ENCODE results near the gene SEC14L5.
A peak's percentile ranks its signal among the peaks of the same experiment; 100 is the strongest.
"Not testable (repeated sequence)": the region's sequence is repeated elsewhere in the genome, so short reads cannot be mapped to it uniquely, and the experiment has no call there.

Gene SEC14L5

GRCh38 chr16:5041600-5042133 is 83.5 kb downstream of the SEC14L5 start:
- TF ChIP-seq POLR2A (IDR thresholded peaks at IDR 0.05; ENCODE audit: extremely low read depth, insufficient read length), result no peak
- no peak for TF ChIP-seq MAX (IDR thresholded peaks at IDR 0.05; ENCODE audit: low read depth, low read length)
- no peak for TF ChIP-seq MYC (IDR thresholded peaks at IDR 0.05; ENCODE audit: low read depth, low read length)
- TF ChIP-seq CTCF (IDR thresholded peaks at IDR 0.05; ENCODE audit: low read depth, low read length), result no peak
- no peak for DNase-seq (ENCODE audit: low read depth)
- no peak overlapping the region for H3K4me3 ChIP-seq (ENCODE audit: low read depth, low read length)

GRCh38 chr16:5042574-5043171 is 84.5 kb downstream of the SEC14L5 start:
- H3K4me3 ChIP-seq (ENCODE audit: low read depth, low read length), result no peak overlapping the region
- no peak for TF ChIP-seq POLR2A (IDR thresholded peaks at IDR 0.05; ENCODE audit: extremely low read depth, insufficient read length)
- TF ChIP-seq CTCF (IDR thresholded peaks at IDR 0.05; ENCODE audit: low read depth, low read length), result peak; percentile 28
- TF ChIP-seq MAX (IDR thresholded peaks at IDR 0.05; ENCODE audit: low read depth, low read length), result no peak
- TF ChIP-seq MYC (IDR thresholded peaks at IDR 0.05; ENCODE audit: low read depth, low read length), result no peak
- peak; percentile 51 for DNase-seq (ENCODE audit: low read depth)

GRCh38 chr16:5044011-5044540 is 85.9 kb downstream of the SEC14L5 start:
- TF ChIP-seq CTCF (IDR thresholded peaks at IDR 0.05; ENCODE audit: low read depth, low read length) (no peak), POLR2A (IDR thresholded peaks at IDR 0.05; ENCODE audit: extremely low read depth, insufficient read length) (no peak), MYC (IDR thresholded peaks at IDR 0.05; ENCODE audit: low read depth, low read length) (no peak), MAX (IDR thresholded peaks at IDR 0.05; ENCODE audit: low read depth, low read length) (no peak)
- DNase-seq (ENCODE audit: low read depth), result no peak
- H3K4me3 ChIP-seq (ENCODE audit: low read depth, low read length), result no peak overlapping the region

- not testable (repeated sequence) for H3K4me3 ChIP-seq (ENCODE audit: low read depth, low read length); DNase-seq (ENCODE audit: low read depth)
These were observed 86.5 kb downstream of the SEC14L5 start for GRCh38 chr16:5044581-5044980.

GRCh38 chr16:5045499-5046115 is 87.5 kb downstream of the SEC14L5 start:
- TF ChIP-seq MAX (IDR thresholded peaks at IDR 0.05; ENCODE audit: low read depth, low read length), result no peak
- TF ChIP-seq MYC (IDR thresholded peaks at IDR 0.05; ENCODE audit: low read depth, low read length), result no peak
- TF ChIP-seq POLR2A (IDR thresholded peaks at IDR 0.05; ENCODE audit: extremely low read depth, insufficient read length), result no peak
- no peak for TF ChIP-seq CTCF (IDR thresholded peaks at IDR 0.05; ENCODE audit: low read depth, low read length)
- no peak overlapping the region for H3K4me3 ChIP-seq (ENCODE audit: low read depth, low read length)
- no peak for DNase-seq (ENCODE audit: low read depth)

GRCh38 chr16:5046914-5047313 is 88.8 kb downstream of the SEC14L5 start:
- no peak overlapping the region for H3K4me3 ChIP-seq (ENCODE audit: low read depth, low read length)
- TF ChIP-seq CTCF (IDR thresholded peaks at IDR 0.05; ENCODE audit: low read depth, low read length) (no peak), MYC (IDR thresholded peaks at IDR 0.05; ENCODE audit: low read depth, low read length) (no peak), POLR2A (IDR thresholded peaks at IDR 0.05; ENCODE audit: extremely low read depth, insufficient read length) (no peak), MAX (IDR thresholded peaks at IDR 0.05; ENCODE audit: low read depth, low read length) (no peak)
- DNase-seq (ENCODE audit: low read depth), result no peak

Measured in NB4 (cell line).